Mesenchymal stem cell (in vitro differentiated cells and primary cell): ENCODE data around the gene PARM1.

Source experiments
- DNase-seq: peaks from one replicate; pipeline ENCODE4 v3.0.0-alpha.2; 2013
- H2AFZ ChIP-seq: one replicate; pipeline ENCODE4 v1.6.1; 2013; ENCODE audit warnings: low read depth, mild to moderate bottlenecking, control low read depth, inconsistent platforms, low read length, moderate library complexity
- H2AK5ac ChIP-seq: 2 replicates; pipeline ENCODE4 v1.6.1; 2013; ENCODE audit warnings: low read length, moderate library complexity, mild to moderate bottlenecking, inconsistent platforms; ENCODE audit not compliant: severe bottlenecking
- H2BK120ac ChIP-seq: one replicate; pipeline ENCODE4 v1.6.1; 2013; ENCODE audit warnings: low read depth, mild to moderate bottlenecking, inconsistent platforms, low read length, moderate library complexity
- H2BK12ac ChIP-seq, 2 experiments: one replicate each; pipeline ENCODE4 v1.6.1; 2013; ENCODE audit warnings: inconsistent platforms in 2 of 2, low read length in 2 of 2, mild to moderate bottlenecking in 2 of 2, moderate library complexity in 2 of 2, control low read depth in 1 of 2
- H2BK15ac ChIP-seq: one replicate; pipeline ENCODE4 v1.6.1; 2013; ENCODE audit warnings: mild to moderate bottlenecking, low read depth, inconsistent platforms; ENCODE audit not compliant: poor library complexity, severe bottlenecking
- H2BK5ac ChIP-seq: 2 replicates; pipeline ENCODE4 v1.6.1; 2013; ENCODE audit warnings: low read depth, mild to moderate bottlenecking, low read length, control low read depth, inconsistent platforms; ENCODE audit not compliant: poor library complexity, severe bottlenecking
- H3K14ac ChIP-seq, 2 experiments: one replicate each; pipeline ENCODE4 v1.6.1; 2013; ENCODE audit warnings: inconsistent platforms in 2 of 2, low read length in 2 of 2, control low read depth in 1 of 2, mild to moderate bottlenecking in 1 of 2, moderate library complexity in 1 of 2
- H3K18ac ChIP-seq, 2 experiments: one replicate each; pipeline ENCODE4 v1.6.1; 2013; ENCODE audit warnings: inconsistent platforms in 2 of 2, low read length in 2 of 2, control low read depth in 1 of 2, low read depth in 1 of 2, mild to moderate bottlenecking in 1 of 2
- H3K23ac ChIP-seq, 2 experiments: one replicate each; pipeline ENCODE4 v1.6.1; 2013; ENCODE audit warnings: inconsistent platforms in 2 of 2, low read length in 2 of 2, mild to moderate bottlenecking in 2 of 2, moderate library complexity in 2 of 2, control low read depth in 1 of 2
- H3K27ac ChIP-seq: 2 replicates; pipeline ENCODE4 v1.5.1; 2013; ENCODE audit warnings: mild to moderate bottlenecking, moderate library complexity, low read length, control low read depth, inconsistent platforms; ENCODE audit not compliant: poor library complexity, severe bottlenecking
- H3K27me3 ChIP-seq, 2 experiments: 2 replicates each; pipeline versions ENCODE4 v1.6.1 to v1.7.0; 2013; ENCODE audit warnings: low read length in 2 of 2, mild to moderate bottlenecking in 2 of 2, moderate library complexity in 2 of 2, control low read depth in 1 of 2, inconsistent platforms in 1 of 2; ENCODE audit not compliant: control insufficient read depth in 1 of 2, insufficient read depth in 1 of 2
- H3K36me3 ChIP-seq, 2 experiments: 2 replicates each; pipeline versions ENCODE4 v1.6.1 to v1.7.0; 2013; ENCODE audit warnings: low read length in 2 of 2, control low read depth in 1 of 2, inconsistent platforms in 1 of 2, low read depth in 1 of 2, mild to moderate bottlenecking in 1 of 2; ENCODE audit not compliant: insufficient read depth in 2 of 2, control insufficient read depth in 1 of 2
- H3K4ac ChIP-seq, 2 experiments: one replicate each; pipeline ENCODE4 v1.6.1; 2013; ENCODE audit warnings: inconsistent platforms in 2 of 2, low read length in 2 of 2, mild to moderate bottlenecking in 2 of 2, moderate library complexity in 2 of 2, control low read depth in 1 of 2, low read depth in 1 of 2
- H3K4me1 ChIP-seq: 2 replicates; pipeline ENCODE4 v1.6.1; 2013; ENCODE audit warnings: low read depth, low read length, control low read depth; ENCODE audit not compliant: control insufficient read depth, insufficient read depth
- H3K4me2 ChIP-seq: 2 replicates; pipeline ENCODE4 v1.6.1; 2013; ENCODE audit warnings: low read length, mild to moderate bottlenecking, inconsistent platforms; ENCODE audit not compliant: poor library complexity, severe bottlenecking
- H3K4me3 ChIP-seq, 2 experiments: 2 replicates each; pipeline versions ENCODE4 v1.5.1 to v1.7.0; 2013; ENCODE audit warnings: low read length in 2 of 2, mild to moderate bottlenecking in 2 of 2, control low read depth in 1 of 2, low read depth in 1 of 2; ENCODE audit not compliant: insufficient read depth in 1 of 2
- H3K79me1 ChIP-seq: replicated peaks from 2 replicates; pipeline ENCODE4 v1.6.1; 2013; ENCODE audit warnings: mild to moderate bottlenecking, control low read depth, low read length, inconsistent platforms; ENCODE audit not compliant: poor library complexity, severe bottlenecking
- H3K9ac ChIP-seq: 2 replicates; pipeline ENCODE4 v1.7.0; 2013; ENCODE audit warnings: mild to moderate bottlenecking, low read length, moderate library complexity
- H3K9me3 ChIP-seq: 2 replicates; pipeline ENCODE4 v1.7.0; 2013; ENCODE audit warnings: mild to moderate bottlenecking, low read length; ENCODE audit not compliant: control insufficient read depth
- H4K8ac ChIP-seq: one replicate; pipeline ENCODE4 v1.6.1; 2013; ENCODE audit warnings: inconsistent platforms, mild to moderate bottlenecking, low read length, moderate library complexity
- H4K91ac ChIP-seq: one replicate; pipeline ENCODE4 v1.6.1; 2013; ENCODE audit warnings: mild to moderate bottlenecking, low read length, inconsistent platforms
- WGBS: methylation state at CpG from one replicate; pipeline ENCODE4 v1.1.7; 2013; ENCODE audit warnings: mixed read lengths; 5-methylcytosine and 5-hydroxymethylcytosine counted together

Gene PARM1

DNA sequence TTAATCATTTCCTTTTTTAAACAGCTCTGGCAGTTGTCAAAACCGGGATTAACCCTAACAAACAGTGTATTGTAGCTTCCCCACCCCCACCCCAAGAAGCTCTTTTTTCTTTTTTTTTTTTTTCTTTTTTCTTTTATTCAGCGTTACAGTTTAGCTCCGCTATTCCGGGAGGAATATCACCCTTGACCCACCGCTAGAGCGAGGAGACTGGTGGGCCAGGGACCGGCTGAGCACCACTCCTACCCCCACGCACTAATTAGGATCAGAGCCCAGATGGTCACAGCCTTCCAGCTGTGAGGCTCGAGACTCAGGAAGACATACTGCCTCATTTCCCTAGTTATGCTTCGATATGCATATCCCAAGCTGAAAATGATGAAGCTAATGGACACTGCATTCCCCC is 2.0 kb downstream of the PARM1 start:
- DNase-seq = no peak
- H2BK120ac ChIP-seq = no peak overlapping the region
- no peak overlapping the region for H3K14ac ChIP-seq
- H2BK5ac ChIP-seq = no peak overlapping the region
- no peak overlapping the region for H4K91ac ChIP-seq
- peak overlapping the region in 1 of 2 experiments; percentile 52 for H2BK12ac ChIP-seq
- H3K23ac ChIP-seq = no peak overlapping the region
- H3K4me2 ChIP-seq = no peak overlapping the region
- no peak overlapping the region for H2BK15ac ChIP-seq
- peak overlapping the region; percentile 48 for H3K9ac ChIP-seq
- H4K8ac ChIP-seq = no peak overlapping the region
- H3K36me3 ChIP-seq = no peaks in the 10 kb centered on the region
- H3K27ac ChIP-seq = no peak overlapping the region
- no peak overlapping the region for H2AK5ac ChIP-seq
- peaks cover 49 to 55% of the 10 kb centered on the region in 2 experiments for H3K27me3 ChIP-seq
- peak overlapping the region in 1 of 2 experiments; percentile 37 for H3K4ac ChIP-seq
- no peak overlapping the region for H2AFZ ChIP-seq
- peak overlapping the region in 1 of 2 experiments; percentile 76 for H3K18ac ChIP-seq
- 6% methylated on average over 10 of the region's 10 CpGs for WGBS
- peak overlapping the region in 1 of 2 experiments; percentile 81 for H3K4me3 ChIP-seq
- H3K79me1 ChIP-seq = no peaks in the 10 kb centered on the region
- H3K9me3 ChIP-seq = no peaks in the 10 kb centered on the region
- peaks cover 19% of the 10 kb centered on the region for H3K4me1 ChIP-seq

DNA sequence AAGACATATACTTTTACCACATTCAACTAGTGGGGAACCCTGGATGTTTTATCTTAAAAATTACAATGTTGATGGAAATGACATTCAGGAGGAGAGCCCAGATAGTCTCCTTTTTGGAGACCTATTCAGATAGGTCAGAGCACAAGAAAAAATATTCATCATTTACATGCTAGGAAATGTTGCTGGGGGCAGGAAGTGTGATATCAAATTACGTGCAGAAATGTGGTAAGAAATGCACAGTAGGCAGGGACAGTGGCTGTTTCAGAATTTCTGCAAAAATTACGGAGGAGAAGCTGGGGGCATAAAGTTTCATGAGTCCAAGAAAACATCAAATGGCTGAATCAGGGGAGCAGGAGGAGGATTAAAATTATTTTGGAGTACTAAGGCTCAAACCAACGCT is 8.2 kb downstream of the PARM1 start:
- Histone ChIP-seq H3K9me3 (no peaks in the 10 kb centered on the region), H4K91ac (no peak overlapping the region), H3K14ac (no peak overlapping the region), H3K4ac (no peak overlapping the region), H2BK5ac (no peak overlapping the region), H2AFZ (no peak overlapping the region), H2BK120ac (no peak overlapping the region), H2BK15ac (no peak overlapping the region), H3K4me2 (no peak overlapping the region), H3K36me3 (no peaks in the 10 kb centered on the region), H4K8ac (no peak overlapping the region), H3K4me1 (no peaks in the 10 kb centered on the region), H3K27me3 (peaks cover 5 to 7% of the 10 kb centered on the region in 2 experiments), H3K79me1 (no peaks in the 10 kb centered on the region), H3K9ac (no peak overlapping the region), H2BK12ac (no peak overlapping the region), H2AK5ac (no peak overlapping the region), H3K27ac (no peak overlapping the region), H3K23ac (no peak overlapping the region), H3K18ac (no peak overlapping the region), H3K4me3 (no peak overlapping the region)
- DNase-seq = no peak
- WGBS = 82% methylated on average over 2 of the region's 3 CpGs

DNA sequence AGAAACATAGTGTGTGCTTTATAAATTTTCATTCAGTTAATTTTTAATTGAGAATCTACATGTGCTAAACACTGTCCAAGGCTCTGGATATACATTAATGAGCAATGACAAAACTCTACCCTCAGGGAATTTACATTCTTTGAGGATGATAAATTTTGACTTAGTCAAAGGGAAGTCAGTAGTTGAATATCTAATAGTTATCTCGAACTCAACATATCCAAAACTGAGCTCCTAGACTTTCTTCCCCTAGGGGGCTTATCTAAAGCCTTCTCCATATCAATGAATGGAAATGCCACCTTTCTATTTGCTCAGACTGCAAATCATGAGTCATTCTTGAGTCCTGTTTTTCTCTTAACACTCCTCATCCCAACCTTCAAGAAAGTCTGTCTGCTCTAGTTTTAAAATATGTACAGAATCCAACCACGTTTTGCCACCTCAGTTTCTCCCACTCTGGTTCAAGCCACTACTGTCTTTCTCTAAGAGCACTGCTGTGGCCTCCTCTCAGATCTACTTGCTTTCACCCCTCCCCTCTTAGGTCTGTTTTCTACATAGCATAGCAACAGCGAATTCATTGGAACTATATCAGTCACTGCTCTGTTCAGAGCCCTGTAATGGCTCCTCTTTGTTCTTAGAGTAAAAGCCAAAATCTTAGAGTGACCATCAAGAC is 9.5 kb downstream of the PARM1 start:
- H3K4me3 ChIP-seq = no peak overlapping the region
- no peak overlapping the region for H3K4ac ChIP-seq
- no peak overlapping the region for H2AK5ac ChIP-seq
- 63% methylated on average over 3 of the region's 3 CpGs for WGBS
- H3K4me2 ChIP-seq = no peak overlapping the region
- no peak for DNase-seq
- no peak overlapping the region for H2BK5ac ChIP-seq
- H3K23ac ChIP-seq = no peak overlapping the region
- H3K4me1 ChIP-seq = no peaks in the 10 kb centered on the region
- no peaks in the 10 kb centered on the region for H3K79me1 ChIP-seq
- H2BK12ac ChIP-seq = no peak overlapping the region
- H4K91ac ChIP-seq = no peak overlapping the region
- no peak overlapping the region for H3K27ac ChIP-seq
- no peak overlapping the region for H2AFZ ChIP-seq
- no peak overlapping the region for H3K18ac ChIP-seq
- H4K8ac ChIP-seq = no peak overlapping the region
- no peaks in the 10 kb centered on the region for H3K27me3 ChIP-seq
- no peak overlapping the region for H3K9ac ChIP-seq
- no peak overlapping the region for H2BK15ac ChIP-seq
- H3K36me3 ChIP-seq = no peaks in the 10 kb centered on the region
- H2BK120ac ChIP-seq = no peak overlapping the region
- H3K9me3 ChIP-seq = no peaks in the 10 kb centered on the region
- no peak overlapping the region for H3K14ac ChIP-seq

DNA sequence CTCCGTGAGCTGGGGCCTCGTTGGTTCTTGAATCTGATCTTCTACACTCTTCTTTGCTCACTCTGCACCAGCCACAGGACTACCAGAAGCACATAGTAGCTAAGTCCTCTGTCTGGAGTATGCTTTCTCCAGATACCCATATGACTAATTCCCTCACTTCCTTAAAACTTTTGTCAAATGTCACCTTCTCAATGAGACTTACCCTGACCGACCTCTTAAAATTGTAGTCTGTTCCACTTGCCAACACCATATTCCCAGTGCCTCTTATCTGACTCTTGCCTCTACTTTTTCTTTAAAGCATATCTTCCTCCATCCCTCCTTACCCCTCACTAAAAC is 10.0 kb downstream of the PARM1 start:
- H3K4me3 ChIP-seq = no peak overlapping the region
- H3K18ac ChIP-seq = no peak overlapping the region
- 90% methylated on average over 3 of the region's 3 CpGs for WGBS
- no peaks in the 10 kb centered on the region for H3K27me3 ChIP-seq
- H2AK5ac ChIP-seq = no peak overlapping the region
- no peak overlapping the region for H2BK15ac ChIP-seq
- H3K4me1 ChIP-seq = no peaks in the 10 kb centered on the region
- no peak overlapping the region for H2BK5ac ChIP-seq
- no peak overlapping the region for H4K8ac ChIP-seq
- H3K9me3 ChIP-seq = no peaks in the 10 kb centered on the region
- no peaks in the 10 kb centered on the region for H3K36me3 ChIP-seq
- no peak overlapping the region for H4K91ac ChIP-seq
- H2BK120ac ChIP-seq = no peak overlapping the region
- no peak overlapping the region for H2BK12ac ChIP-seq
- H3K23ac ChIP-seq = no peak overlapping the region
- H3K9ac ChIP-seq = no peak overlapping the region
- no peak overlapping the region for H3K4ac ChIP-seq
- H3K14ac ChIP-seq = no peak overlapping the region
- H2AFZ ChIP-seq = no peak overlapping the region
- DNase-seq = no peak
- H3K4me2 ChIP-seq = no peak overlapping the region
- no peaks in the 10 kb centered on the region for H3K79me1 ChIP-seq
- H3K27ac ChIP-seq = no peak overlapping the region
